ENCODE data around the gene CAMK2G.
"Not testable (repeated sequence)": the region's sequence is repeated elsewhere in the genome, so short reads cannot be mapped to it uniquely, and the experiment has no call there.

Gene CAMK2G

GRCh38 chr10:73791871-73792400 lies 82.4 kb downstream of the CAMK2G start:
- DNase-seq (ENCODE audit: low spot score): no peak
- TF ChIP-seq, protein P1, sequence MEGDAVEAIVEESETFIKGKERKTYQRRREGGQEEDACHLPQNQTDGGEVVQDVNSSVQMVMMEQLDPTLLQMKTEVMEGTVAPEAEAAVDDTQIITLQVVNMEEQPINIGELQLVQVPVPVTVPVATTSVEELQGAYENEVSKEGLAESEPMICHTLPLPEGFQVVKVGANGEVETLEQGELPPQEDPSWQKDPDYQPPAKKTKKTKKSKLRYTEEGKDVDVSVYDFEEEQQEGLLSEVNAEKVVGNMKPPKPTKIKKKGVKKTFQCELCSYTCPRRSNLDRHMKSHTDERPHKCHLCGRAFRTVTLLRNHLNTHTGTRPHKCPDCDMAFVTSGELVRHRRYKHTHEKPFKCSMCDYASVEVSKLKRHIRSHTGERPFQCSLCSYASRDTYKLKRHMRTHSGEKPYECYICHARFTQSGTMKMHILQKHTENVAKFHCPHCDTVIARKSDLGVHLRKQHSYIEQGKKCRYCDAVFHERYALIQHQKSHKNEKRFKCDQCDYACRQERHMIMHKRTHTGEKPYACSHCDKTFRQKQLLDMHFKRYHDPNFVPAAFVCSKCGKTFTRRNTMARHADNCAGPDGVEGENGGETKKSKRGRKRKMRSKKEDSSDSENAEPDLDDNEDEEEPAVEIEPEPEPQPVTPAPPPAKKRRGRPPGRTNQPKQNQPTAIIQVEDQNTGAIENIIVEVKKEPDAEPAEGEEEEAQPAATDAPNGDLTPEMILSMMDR (IDR thresholded peaks at IDR 0.05; ENCODE audit: borderline replicate concordance, control extremely low read depth, extremely low read depth, insufficient read depth, missing control alignments): no peak
- in situ Hi-C loops (cut with MboI; ENCODE audit: low sequenced_read_pairs, unreplicated experiment): no loop called here

- no peak for DNase-seq (ENCODE audit: low spot score)
- in situ Hi-C loops (cut with MboI; ENCODE audit: low sequenced_read_pairs, unreplicated experiment): no loop called here
- TF ChIP-seq, protein P1 (IDR thresholded peaks at IDR 0.05; ENCODE audit: borderline replicate concordance, control extremely low read depth, extremely low read depth, insufficient read depth, missing control alignments): no peak
These were observed 83.3 kb downstream of the CAMK2G start for GRCh38 chr10:73790886-73791625.

DNA sequence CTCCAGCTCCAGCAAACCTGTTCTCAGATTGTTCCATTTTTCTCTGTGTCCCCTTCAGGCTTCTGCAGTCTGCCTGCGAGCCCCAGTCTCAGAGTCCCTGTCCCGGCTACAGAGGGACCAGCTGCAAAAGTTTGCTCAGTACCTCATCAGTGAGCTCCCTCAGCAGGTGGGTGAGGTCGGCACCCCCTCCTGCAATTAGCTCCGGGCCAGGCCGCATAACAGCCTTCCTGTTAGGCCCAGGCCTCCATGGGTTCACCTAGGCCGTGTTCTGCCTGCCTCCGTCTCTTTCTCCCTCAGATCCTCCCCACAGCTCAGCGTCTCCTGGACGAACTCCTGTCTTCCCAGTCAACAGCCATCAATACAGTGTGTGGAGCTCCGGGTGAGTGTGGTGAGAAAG lies 84.7 kb downstream of the CAMK2G start:
- TF ChIP-seq, protein P1 (IDR thresholded peaks at IDR 0.05; ENCODE audit: borderline replicate concordance, control extremely low read depth, extremely low read depth, insufficient read depth, missing control alignments): no peak
- in situ Hi-C loops (cut with MboI; ENCODE audit: low sequenced_read_pairs, unreplicated experiment): no loop called here
- no peak for DNase-seq (ENCODE audit: low spot score)

DNA sequence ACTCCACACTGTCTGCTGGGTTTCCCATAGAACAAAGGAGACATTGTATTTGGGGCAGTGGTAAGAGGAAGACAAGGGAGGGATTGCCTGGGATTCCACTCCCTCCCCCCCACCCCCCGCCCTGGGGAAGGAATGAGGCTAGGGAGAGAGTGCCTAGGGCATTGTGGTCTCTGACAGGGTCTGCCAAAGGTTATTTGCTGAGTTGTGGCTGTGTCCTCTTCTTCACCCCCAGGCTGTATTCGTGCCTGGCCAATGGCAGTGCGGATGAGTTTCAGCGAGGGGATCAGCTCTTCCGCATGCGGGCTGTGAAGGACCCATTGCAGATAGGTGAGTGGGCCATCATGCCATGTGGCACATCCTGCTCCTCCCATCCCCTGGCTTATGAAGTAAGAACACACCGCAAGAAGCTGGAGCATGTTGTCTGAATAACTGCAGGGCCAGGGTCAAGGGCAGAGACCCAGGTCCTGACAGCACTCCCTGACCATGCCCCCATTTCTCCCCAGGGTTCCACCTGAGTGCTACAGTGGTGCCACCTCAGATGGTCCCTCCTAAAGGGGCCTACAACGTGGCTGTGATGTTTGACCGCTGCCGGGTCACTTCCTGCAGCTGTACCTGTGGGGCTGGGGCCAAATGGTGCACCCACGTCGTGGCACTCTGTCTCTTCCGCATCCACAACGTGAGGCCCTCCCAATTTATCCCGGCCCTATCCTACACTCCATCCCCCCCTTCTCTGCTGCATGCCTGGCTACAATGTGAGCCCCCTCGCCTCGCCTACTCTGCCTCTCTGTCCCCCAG lies 85.3 kb downstream of the CAMK2G start:
- TF ChIP-seq, protein P1 (IDR thresholded peaks at IDR 0.05; ENCODE audit: borderline replicate concordance, control extremely low read depth, extremely low read depth, insufficient read depth, missing control alignments): no peak
- DNase-seq (ENCODE audit: low spot score): no peak
- in situ Hi-C loops (cut with MboI; ENCODE audit: low sequenced_read_pairs, unreplicated experiment): no loop called here

DNA sequence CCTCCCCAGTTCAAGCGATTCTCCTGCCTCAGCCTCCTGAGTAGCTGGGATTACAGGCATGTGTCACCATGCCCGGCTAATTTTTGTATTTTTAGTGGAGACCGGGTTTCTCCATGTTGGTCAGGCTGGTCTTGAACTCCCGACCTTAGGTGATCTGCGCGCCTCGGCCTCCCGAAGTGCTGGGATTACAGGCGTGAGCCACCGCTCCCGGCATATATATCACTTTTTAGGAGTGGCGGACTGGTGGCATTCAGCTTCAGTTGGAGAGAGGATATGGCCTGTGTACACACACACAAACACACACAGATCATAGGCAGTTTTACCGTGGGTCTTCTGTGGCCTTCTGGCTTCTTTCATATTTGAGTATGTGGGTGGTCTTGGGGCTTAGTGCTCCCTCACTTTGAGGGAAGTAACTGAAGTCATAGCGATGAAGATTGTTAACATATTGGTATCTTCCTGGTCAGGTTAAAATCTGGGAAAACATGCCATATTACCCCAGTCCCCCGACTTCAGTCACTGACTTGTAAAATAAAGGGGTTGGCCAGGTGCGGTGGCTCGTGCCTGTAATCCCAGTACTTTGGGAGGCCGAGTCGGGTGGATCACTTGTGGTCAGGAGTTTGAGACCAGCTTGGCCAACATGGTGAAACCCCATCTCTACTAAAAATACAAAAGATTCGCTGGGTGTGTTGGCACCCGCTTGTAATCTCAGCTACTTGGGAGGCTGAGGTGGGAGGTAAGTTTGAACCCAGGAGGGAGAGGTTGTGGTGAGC lies 87.1 kb downstream of the CAMK2G start:
- in situ Hi-C loops (cut with MboI; ENCODE audit: low sequenced_read_pairs, unreplicated experiment); DNase-seq (ENCODE audit: low spot score): not testable (repeated sequence)

- DNase-seq (ENCODE audit: low spot score): no peak
- in situ Hi-C loops (cut with MboI; ENCODE audit: low sequenced_read_pairs, unreplicated experiment): no loop called here
- TF ChIP-seq, protein P1 (IDR thresholded peaks at IDR 0.05; ENCODE audit: borderline replicate concordance, control extremely low read depth, extremely low read depth, insufficient read depth, missing control alignments): no peak
These were observed 87.9 kb downstream of the CAMK2G start for GRCh38 chr10:73786512-73786885.

Data from GM13976 (cell line).